Inferior parietal cortex (tissue), 1 donor: ENCODE data around the gene KDM4B.
A peak's percentile ranks its signal among the peaks of the same experiment; 100 is the strongest.

Experiments used
- DNase-seq: peaks from one replicate; pipeline ENCODE4 v3.0.0-alpha.2; 2016; ENCODE audit errors: extremely low spot score

Gene KDM4B

DNA sequence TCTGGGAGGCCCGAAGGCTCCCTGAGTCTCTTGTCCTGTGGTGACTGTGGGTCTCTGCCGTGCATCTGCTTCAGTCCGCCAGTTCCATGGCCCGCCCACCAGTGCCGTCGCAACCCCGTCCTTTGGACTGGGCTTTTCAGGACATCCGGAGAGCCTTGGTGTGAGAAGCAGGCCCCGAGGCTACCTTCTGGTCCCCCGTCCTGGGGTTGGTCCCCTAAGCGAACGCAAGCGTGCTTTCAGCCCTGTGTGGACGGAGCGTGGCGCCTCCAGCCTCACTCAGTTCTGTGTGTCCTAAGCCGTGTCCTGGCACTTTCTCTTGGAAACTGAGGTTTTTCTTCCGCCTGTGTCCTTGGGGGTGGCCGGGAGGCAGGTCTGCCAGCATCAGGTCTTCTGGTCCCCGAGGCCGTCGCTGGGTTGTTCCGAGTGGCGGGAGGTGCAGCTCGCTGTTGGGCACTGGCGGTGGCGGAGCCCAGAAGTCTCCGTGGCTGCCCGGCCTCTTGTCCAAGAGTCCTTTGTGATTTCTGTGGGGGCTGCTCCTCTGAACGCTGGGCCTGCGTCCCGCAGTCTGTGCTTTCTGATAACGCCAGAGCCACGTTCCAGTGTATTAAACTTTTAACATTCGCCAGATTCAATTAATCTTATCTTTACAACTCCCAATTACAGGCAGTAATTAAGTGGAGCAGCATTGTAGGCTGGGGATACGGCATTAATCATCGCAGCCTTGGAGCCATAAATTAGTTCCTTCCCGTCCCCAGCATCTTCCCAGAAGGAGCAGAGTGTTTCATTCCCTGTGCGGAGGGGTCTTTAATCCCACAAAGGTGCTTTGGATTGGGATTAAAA, 99.5 kb downstream of the KDM4B start:
- DNase-seq, result no peak

GRCh38 chr19:5070331-5070730, 101.4 kb downstream of the KDM4B start:
- DNase-seq, result no peak

- DNase-seq, result no peak
Measured at GRCh38 chr19:5070930-5071329, 102.0 kb downstream of the KDM4B start.

- no peak for DNase-seq
Measured at GRCh38 chr19:5071579-5071978, 102.7 kb downstream of the KDM4B start.

GRCh38 chr19:5072115-5072514, 103.2 kb downstream of the KDM4B start:
- DNase-seq, result no peak

- DNase-seq, result no peak
Measured at GRCh38 chr19:5073153-5073844, 104.4 kb downstream of the KDM4B start.

- DNase-seq, result no peak
Measured at GRCh38 chr19:5074407-5074806, 105.5 kb downstream of the KDM4B start.

- no peak for DNase-seq
Measured at GRCh38 chr19:5074830-5075394, 106.0 kb downstream of the KDM4B start.

DNA sequence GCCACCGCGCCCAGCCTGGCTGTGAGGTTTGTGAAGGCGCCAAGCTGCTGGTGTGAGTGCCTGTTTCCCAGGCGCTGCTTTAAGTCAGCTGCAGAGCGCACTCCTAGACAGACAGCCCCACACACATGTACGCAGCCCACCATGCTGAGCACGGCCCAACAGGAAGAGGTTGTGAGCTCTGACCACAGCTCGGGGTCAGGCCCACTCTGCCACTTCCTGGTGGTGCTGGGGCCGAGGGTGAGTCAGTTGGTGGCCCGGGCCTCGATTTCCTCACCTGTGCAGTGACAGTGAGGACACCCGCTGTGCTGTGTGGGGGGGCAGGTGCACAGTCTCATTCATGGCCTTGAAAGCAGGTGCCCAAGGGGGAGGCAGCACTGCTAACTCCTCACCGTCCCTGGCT, 106.7 kb downstream of the KDM4B start:
- no peak for DNase-seq

DNA sequence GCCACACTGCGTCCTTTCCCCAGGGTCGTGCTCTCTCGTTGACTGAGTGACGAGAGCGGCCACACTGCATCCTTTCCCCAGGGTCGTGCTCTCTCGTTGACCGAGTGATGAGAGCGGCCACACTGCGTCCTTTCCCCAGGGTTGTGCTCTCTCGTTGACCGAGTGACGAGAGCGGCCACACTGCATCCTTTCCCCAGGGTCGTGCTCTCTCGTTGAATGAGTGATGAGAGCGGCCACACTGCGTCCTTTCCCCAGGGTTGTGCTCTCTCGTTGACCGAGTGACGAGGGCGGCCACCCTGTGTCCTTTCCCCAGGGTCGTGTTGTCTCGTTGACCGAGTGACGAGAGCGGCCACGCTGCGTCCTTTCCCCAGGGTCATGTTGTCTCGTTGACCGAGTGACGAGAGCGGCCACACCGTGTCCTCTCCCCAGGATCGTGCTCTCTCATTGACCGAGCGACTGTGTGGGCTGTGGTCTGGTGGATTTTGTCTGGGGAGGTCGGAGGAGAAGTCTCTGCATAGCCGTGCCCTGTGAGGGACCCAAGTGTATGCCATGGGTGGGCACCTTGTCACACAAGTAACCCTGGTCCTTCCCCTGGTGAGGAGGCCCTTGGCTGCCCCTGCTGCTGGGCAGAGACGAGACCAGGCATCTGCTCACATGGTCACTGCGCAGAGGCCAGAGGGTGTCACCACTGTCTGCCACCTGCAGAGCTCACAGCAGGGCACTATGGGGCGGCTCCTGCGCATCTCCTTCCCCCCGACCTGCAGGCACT, 107.7 kb downstream of the KDM4B start:
- no peak for DNase-seq

DNA sequence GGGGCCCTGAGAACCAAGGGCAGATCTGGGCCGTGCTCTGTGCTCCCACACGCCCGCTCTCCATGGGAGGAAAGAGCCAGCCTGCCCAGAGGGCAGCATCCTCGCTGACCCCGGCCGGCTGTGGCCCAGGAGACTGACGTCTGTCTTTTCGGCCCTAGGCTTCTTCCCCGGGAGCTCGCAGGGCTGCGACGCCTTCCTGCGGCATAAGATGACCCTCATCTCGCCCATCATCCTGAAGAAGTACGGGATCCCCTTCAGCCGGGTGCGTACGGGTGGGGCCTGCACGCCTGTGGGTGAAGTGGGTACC, 108.2 kb downstream of the KDM4B start:
- no peak for DNase-seq

- DNase-seq, result peak; percentile 11
Measured at GRCh38 chr19:5078182-5078581, 109.3 kb downstream of the KDM4B start.

DNA sequence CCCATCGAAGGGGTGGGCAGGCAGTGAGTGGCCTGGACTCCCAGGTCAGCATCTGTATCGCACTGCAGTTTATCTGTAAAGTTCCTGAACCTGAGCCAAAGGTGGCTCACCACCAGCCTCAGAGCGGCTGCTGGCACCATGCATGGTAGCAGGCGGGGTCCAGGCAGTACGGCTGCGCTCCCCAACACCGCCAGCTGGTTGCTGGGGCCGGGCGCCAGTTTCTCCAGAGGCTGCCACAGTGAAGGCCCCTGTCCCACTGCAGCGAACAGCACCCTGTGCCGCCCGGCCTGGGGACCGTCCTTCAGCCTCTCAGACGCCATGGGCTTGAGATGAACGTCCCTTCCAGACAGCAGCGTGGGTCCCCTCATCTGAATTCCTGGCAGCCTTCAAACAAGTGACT, 109.8 kb downstream of the KDM4B start:
- peak; percentile 38 for DNase-seq

GRCh38 chr19:5079071-5079774, 110.3 kb downstream of the KDM4B start:
- no peak for DNase-seq

GRCh38 chr19:5080030-5080654, 111.2 kb downstream of the KDM4B start:
- DNase-seq, result no peak

DNA sequence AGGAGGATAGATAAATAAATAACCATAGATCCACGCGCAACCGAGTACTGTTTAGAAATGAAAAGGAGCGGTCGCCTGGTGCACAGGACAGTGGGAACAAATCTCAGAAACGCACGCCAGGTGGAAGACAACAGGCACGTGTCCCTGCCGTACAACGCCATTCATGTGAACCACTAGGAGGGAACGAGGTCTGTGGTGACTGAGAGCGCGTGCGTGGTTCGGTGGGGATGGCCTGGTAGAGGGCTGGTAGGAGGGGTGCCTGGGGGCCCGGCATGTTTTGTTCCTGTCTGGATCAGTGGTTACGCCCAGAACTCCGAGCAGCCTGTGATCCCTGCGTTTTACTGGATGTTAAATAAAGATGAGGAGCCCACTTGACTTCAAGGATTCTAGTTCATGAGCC, 111.9 kb downstream of the KDM4B start:
- no peak for DNase-seq

- no peak for DNase-seq
Measured at GRCh38 chr19:5081443-5082161, 112.7 kb downstream of the KDM4B start.

DNA sequence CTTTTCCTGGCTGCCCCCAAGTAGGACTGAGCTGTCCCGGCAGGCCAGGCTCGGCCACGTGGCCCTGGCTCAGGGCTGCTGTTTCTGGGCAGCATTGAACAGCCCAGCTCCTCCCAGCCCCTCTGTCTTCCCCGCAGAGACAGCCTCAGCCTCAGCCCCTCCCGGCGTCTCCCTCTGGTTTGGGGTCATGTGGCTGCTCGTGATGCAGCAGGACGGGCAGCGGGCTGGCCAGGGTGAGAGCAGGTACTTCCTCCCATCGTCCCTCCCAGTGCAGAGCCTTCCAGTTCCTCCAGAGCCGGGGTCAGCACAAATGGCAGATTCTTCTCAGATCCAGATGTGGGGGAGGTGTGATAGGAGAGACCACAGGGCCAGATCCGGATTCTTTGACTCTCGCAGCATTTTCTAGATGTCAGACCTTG, 114.6 kb downstream of the KDM4B start:
- no peak for DNase-seq

DNA sequence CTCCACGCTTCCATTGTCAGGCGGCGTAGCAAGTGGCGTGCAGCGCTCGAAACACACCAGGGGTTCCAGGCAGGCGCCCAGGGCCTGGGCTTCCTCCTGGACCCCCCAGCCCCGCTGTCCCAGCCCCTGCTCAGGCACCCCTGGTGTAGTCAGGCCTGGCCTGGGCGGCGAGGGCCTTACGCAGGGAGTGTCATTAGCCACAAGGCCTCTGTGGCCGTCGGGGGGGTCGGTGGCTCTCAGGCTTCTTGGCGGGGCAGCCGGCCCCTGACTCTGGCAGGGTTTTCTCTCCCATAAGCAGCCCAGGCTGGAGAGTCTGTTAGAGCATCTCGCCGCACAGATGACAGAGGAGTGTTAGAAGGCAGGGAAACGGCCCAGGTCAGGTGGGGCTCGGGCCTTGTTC, 116.7 kb downstream of the KDM4B start:
- no peak for DNase-seq

- DNase-seq, result no peak
Measured at GRCh38 chr19:5086230-5086629, 117.3 kb downstream of the KDM4B start.
